Activated CD8-positive, alpha-beta memory T cell treated with anti-CD3 and anti-CD28 coated beads, Interleukin-2, amount 50 U/mL, for 48 hours (primary cell): ENCODE data around the gene CNOT2.

ENCODE experiments used
- DNase-seq: peaks from one replicate; pipeline ENCODE4 v3.0.0-alpha.2; 2020

Gene CNOT2

GRCh38 chr12:70252832-70253231 lies 9.6 kb downstream of the CNOT2 start:
- DNase-seq, result no peak

- DNase-seq, result no peak
Observed at GRCh38 chr12:70254225-70254624, 11.0 kb downstream of the CNOT2 start.

- no peak for DNase-seq
Observed at GRCh38 chr12:70254846-70255245, 11.6 kb downstream of the CNOT2 start.

GRCh38 chr12:70255311-70255710 lies 12.1 kb downstream of the CNOT2 start:
- DNase-seq, result no peak

GRCh38 chr12:70258605-70259403 lies 15.6 kb downstream of the CNOT2 start:
- no peak for DNase-seq

- DNase-seq, result no peak
Observed at GRCh38 chr12:70260646-70261045, 17.4 kb downstream of the CNOT2 start.

- DNase-seq, result no peak
Observed at GRCh38 chr12:70264067-70264867, 21.0 kb downstream of the CNOT2 start.

GRCh38 chr12:70265132-70265531 lies 21.9 kb downstream of the CNOT2 start:
- DNase-seq, result no peak

GRCh38 chr12:70267550-70267949 lies 24.3 kb downstream of the CNOT2 start:
- DNase-seq, result no peak

- DNase-seq, result no peak
Observed at GRCh38 chr12:70268972-70269371, 25.7 kb downstream of the CNOT2 start.

GRCh38 chr12:70270108-70270507 lies 26.9 kb downstream of the CNOT2 start:
- DNase-seq, result no peak

GRCh38 chr12:70271025-70271424 lies 27.8 kb downstream of the CNOT2 start:
- DNase-seq, result no peak

- no peak for DNase-seq
Observed at GRCh38 chr12:70272510-70272909, 29.3 kb downstream of the CNOT2 start.

GRCh38 chr12:70275045-70275444 lies 31.8 kb downstream of the CNOT2 start:
- DNase-seq, result no peak

GRCh38 chr12:70277973-70278372 lies 34.7 kb downstream of the CNOT2 start:
- no peak for DNase-seq

GRCh38 chr12:70278945-70279344 lies 35.7 kb downstream of the CNOT2 start:
- no peak for DNase-seq

GRCh38 chr12:70283232-70283631 lies 40.0 kb downstream of the CNOT2 start:
- no peak for DNase-seq

GRCh38 chr12:70288817-70289216 lies 45.6 kb downstream of the CNOT2 start:
- no peak for DNase-seq

- no peak for DNase-seq
Observed at GRCh38 chr12:70290116-70290515, 46.9 kb downstream of the CNOT2 start.

- no peak for DNase-seq
Observed at GRCh38 chr12:70292017-70292776, 49.0 kb downstream of the CNOT2 start.

GRCh38 chr12:70304684-70305555 lies 61.7 kb downstream of the CNOT2 start:
- peak; percentile 53 for DNase-seq

- DNase-seq, result no peak
Observed at GRCh38 chr12:70305794-70306193, 62.6 kb downstream of the CNOT2 start.
